ENCODE measurements around the gene UNC13D.

Gene UNC13D

GRCh38 chr17:75842411-75842810 is 1.8 kb downstream of the UNC13D start:
- intact Hi-C loops (cut with DNase I): no loop called here
- DNase-seq: no peak

GRCh38 chr17:75840799-75841164 is 3.4 kb downstream of the UNC13D start:
- intact Hi-C loops (cut with DNase I): no loop called here
- no peak for DNase-seq

GRCh38 chr17:75839942-75840798 is 4.0 kb downstream of the UNC13D start:
- intact Hi-C loops (cut with DNase I): no loop called here
- DNase-seq: no peak

GRCh38 chr17:75838410-75838809 is 5.8 kb downstream of the UNC13D start:
- DNase-seq: no peak
- intact Hi-C loops (cut with DNase I): no loop called here

GRCh38 chr17:75837899-75838298 is 6.3 kb downstream of the UNC13D start:
- intact Hi-C loops (cut with DNase I): no loop called here
- no peak for DNase-seq

DNA sequence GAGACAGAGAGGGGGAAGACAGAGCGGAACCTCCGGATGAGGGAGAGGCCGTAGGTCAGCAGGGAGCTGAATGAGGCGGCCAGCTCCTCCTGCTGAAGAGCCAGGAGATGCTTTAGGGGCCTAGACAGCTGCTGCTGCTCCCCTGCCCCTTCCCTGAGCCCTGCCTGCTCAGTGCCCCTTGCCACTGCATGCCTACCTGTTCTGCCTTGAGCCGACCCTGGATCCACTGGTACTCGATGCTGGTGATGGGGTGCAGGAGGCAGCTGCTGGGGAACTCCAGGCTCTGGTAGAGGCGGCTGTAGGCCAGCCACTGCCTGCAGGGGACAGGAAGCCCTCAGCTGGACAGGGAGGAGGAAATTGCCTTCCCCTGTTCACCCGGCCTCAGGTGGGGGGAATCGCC is 7.6 kb downstream of the UNC13D start:
- intact Hi-C loops (cut with DNase I): no loop called here
- DNase-seq: no peak

- no peak for DNase-seq
- intact Hi-C loops (cut with DNase I): no loop called here
Observed at GRCh38 chr17:75835654-75835987, 8.6 kb downstream of the UNC13D start.

- intact Hi-C loops (cut with DNase I): no loop called here
- DNase-seq: peak in 1 of 42 donors; percentile 40
Observed at GRCh38 chr17:75834928-75835653, 9.1 kb downstream of the UNC13D start.

DNA sequence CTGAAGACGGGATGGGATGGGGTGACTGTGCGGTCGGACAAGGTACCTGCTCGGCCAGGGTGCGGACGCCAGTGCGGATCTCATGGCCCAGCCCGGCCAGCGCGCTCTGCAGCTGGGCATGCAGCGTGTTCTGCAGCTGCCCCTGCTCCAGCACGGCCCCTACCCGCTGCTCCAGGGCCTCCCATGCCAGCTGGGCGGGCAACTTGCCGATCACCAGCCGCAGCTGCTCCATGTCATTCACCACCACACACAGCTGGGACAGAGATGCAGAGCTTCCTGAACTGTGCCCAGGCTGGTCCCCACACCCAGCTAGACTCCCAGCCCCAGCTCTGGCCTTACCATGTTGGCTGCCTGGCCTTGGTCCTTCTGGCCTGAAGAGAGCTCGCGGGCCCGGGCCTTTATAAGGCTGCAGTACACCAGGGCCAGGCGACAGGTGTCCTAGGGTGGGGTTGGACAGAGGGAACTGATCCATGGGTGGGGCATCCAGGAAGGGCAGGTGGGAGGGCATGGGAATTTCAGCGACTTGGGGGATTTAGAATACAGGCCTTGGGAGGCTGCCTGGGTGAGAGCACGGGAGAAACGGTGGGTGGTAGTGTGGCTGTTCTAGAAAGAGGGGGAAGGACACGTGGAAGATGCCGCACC is 9.8 kb downstream of the UNC13D start:
- intact Hi-C loops (cut with DNase I): no loop called here
- DNase-seq: peak in 41 of 42 donors; percentile 49 to 91 (median 78)

- no peak for DNase-seq
- intact Hi-C loops (cut with DNase I): no loop called here
Observed at GRCh38 chr17:75832652-75833400, 11.4 kb downstream of the UNC13D start.

GRCh38 chr17:75832164-75832651 is 12.0 kb downstream of the UNC13D start:
- intact Hi-C loops (cut with DNase I): no loop called here

DNA sequence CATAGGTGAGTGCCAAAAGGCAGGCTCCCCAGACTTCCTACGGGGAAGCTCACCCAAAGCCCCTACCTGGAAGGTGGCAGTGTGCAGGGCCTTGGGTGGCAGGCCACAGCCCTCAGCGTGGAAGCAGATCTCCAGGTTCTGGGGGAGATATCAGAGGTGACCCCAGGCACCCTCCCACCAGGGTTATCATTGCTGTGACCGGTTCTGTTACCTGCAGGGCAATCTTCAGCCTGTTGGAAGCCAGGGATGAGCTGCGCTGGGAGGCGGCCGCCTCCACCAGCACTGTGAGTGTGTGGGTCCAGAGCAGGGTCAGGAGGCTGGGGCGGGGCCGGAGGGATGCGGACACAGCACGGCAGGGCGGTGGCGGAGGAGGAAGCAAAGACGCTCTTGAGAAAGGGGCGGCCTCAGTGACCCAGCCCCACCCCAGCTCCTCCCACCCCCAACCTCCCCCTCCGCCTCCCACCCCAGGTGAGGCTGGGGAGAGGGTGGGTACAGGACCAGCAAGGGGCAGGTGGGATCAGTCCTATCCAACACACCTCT is 13.1 kb downstream of the UNC13D start:
- DNase-seq: no peak
- intact Hi-C loops (cut with DNase I): no loop called here

More at GRCh38 chr17:75832164-75832651, 12.0 kb downstream of the UNC13D start:
- DNase-seq: peak in 1 of 42 donors; percentile 30

DNA sequence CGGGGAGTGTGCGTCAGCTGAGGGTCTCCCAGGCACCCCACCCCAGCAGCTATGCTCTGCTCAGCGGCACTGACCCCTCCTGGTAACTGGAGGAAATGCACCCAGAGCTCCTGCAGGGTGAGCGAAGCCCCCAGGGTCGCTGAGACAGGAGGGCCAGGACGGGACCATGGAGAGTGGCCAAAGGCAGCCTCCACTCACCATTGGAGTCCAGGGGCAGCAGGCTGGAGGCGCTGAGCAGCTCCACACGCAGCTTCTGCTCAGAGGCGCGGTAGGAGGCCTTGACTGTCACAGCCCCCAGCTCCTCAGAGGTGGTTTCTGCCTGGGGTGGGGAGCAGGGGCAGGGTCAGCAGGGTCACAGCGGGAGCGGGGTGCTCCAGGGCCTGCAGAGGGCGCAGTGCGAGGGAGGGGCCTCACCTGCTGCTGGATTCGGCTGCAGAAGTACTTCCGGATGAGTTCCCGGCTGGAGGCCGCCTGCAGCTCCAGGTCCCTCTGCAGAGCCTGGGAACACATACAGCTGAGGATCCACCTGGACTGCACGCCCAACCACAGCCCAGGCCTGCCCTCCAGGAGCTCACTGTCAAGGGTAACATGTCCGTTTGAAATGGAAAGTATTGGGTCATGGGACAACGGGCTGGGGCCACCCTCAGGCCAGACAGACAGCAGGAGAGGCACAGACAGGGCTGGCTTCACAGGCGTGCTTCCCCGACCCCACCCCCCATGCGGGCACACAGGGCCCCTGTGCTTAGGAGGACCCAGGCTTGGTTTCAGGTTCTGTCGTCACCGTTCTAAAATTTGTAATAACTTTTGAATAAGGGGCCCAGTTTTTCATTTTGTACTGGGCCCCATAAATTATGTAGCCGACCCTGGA is 13.8 kb downstream of the UNC13D start:
- no peak for DNase-seq
- intact Hi-C loops (cut with DNase I): no loop called here

GRCh38 chr17:75829747-75830146 is 14.5 kb downstream of the UNC13D start:
- intact Hi-C loops (cut with DNase I): no loop called here
- no peak for DNase-seq

- intact Hi-C loops (cut with DNase I): no loop called here
- no peak for DNase-seq
Observed at GRCh38 chr17:75828741-75829140, 15.5 kb downstream of the UNC13D start.

DNA sequence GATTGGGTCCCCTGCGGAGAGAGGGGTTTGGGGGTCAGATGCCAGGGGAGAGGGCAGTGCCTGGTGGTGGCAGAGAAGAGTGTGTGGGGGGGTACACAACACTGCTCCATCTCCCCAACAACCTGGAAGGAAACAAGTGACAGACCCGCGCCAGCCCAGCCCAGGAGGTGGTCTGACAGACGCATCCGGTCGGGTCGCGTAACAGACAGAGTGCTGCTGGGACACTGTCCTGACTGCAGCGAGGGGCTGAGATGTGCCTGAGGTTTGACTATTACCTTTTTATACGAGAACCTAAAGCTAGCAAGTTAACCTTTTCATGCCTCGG is 16.2 kb downstream of the UNC13D start:
- intact Hi-C loops (cut with DNase I): no loop called here
- no peak for DNase-seq

GRCh38 chr17:75827308-75828075 is 16.7 kb downstream of the UNC13D start:
- peak; percentile 46 to 86 (median 74) for DNase-seq
- intact Hi-C loops (cut with DNase I): no loop called here
